Fibroblast of peridontal ligament (primary cell): ENCODE data around the gene C2orf92.

ENCODE experiments used
- DNase-seq: peaks from one replicate; pipeline ENCODE4 v3.0.0-alpha.2; 2010; ENCODE audit errors: extremely low read depth

Gene C2orf92

DNA sequence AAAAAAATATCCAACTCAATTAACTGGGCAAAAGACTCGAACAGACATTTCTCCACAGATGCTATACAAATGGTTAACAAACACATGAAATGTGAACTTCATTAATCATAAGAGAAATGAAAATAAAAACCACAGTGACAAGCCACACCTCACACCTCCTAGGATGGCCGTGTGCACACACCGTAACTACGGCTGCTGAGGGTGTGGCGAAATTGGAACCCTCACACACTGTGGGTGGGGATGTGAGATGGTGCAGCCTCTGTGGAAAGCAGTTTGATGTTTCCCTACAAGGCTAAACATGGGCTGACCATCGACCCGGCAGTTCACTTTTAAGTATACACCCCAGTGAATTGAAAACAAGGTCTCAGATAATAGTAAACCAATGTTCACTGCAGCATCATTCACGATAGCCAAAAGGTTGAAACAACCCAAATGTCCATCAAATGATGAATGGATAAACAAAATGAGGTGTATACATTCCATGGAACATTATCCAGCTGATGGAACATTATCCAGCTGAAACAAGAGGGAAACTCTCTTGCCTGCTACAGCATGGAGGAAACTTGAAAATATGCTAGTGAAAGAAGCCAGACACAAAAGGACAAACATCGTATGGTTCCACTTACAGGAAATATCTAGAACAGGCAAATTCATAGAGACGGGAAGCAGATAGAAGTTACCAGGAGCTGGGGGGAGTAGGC lies 76.1 kb downstream of the C2orf92 start:
- no peak for DNase-seq

DNA sequence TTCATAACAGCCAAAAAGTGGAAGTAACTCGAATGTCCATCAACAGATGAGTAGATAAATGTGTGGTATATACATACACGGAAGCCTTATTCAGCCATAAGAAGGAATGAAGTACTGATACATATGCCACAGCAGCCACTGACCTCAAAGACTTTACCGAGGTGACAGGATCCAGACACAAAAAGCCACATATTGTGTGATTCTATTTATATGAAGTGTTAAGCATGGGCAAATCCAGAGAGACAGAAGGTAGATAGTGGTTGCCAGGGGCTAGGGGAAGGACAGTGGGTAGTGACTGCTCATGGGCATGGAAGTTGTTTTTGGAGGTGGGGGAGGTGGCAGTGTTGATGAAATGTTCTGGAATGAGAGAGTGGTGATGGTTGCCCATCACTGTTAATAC lies 77.8 kb downstream of the C2orf92 start:
- no peak for DNase-seq

DNA sequence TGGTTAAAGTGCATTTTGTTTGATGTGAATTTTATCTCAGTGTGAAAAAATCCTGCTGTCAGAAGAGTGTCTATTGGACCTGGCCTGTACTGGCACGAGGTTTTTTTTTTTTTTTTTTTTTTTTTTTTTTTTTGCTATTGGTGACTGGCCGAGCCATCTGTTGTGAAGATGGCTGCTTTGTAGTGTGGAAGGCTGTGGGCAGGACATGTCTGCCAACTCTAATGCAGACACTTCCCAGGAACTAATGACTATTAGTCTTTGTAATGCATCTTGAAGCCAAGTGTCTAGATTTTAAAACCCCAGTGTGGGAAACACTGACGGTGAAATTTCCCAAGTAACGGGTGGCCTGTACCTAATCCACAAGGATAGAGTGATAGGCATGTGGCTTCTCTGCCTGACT lies 78.2 kb downstream of the C2orf92 start:
- DNase-seq = no peak

DNA sequence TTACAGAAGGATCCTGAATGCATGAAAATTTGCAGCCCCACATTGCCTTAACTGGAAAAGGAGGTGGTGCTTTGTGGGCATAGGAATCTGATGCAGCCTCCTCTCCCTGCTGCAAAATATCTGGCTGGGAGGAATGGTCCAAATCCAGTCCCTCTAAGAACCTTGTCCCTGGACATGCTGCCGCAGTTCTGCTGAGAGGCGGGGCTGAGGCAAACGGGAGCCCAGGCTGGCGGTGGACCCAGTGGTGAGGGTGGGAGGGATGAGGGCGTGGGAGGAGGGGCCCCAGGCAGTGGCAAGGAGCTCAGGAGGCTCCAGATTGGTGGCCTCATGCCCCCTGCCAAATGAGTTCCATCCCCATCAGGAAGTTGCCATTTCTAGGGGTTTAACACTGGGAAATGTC lies 80.1 kb downstream of the C2orf92 start:
- no peak for DNase-seq

DNA sequence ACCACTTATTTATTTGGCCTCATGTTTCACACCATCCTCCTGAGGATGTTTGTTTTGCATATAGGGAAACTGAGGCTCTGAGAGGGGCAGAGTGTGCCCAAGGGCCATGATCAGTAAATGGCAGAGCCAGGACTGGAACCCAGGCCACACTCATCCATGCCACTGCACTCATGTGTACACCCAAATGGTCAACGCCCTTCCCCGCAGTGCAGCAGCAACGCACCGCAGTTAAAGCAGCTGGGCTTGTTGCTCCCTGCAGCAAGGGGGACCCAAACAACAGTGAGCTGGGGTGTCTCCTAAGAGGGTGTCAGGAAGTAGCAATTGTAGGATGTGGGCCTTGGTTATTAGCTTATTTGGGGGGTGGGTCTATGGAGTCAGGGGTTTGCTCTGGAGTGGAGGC lies 80.5 kb downstream of the C2orf92 start:
- DNase-seq = no peak

DNA sequence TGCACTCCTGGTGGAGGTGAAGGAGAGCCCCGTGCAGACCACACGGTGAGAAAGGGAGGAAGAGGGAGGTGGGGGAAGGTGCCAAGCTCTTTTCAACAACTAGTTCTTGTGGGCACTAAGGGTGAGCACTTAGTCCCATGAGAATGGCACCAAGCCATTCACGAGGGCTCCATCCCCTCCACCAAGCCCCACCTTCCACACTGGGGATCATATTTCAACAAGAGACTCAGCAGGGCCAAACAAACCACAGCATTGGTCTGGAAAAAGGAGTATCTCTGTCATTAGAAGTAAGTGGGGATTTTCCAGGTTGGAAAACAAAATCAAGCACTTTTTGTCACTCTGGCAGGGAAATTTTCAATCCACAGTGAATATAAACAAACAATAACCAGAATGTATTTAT lies 82.2 kb downstream of the C2orf92 start:
- peak; percentile 25 for DNase-seq
